ENCODE results near the gene USP17L19. TPM values are rescaled to one million over a fixed set of nuclear protein-coding genes. Genes with fewer than 3 reads are reported as not detected.

Gene USP17L19
- total and polyA plus RNA-seq, 10 of the 15 experiments (the other 5 are each of a cell fraction or from before 2014, with no cell fraction given), result not detected

Other genes with a start within 250 kb of the USP17L19 start
Only the 7 nearest of the 20 such genes appear.
- not detected in 2 replicates for gene USP17L13, start 28.5 kb upstream of the USP17L19 start, total RNA-seq (2014; rRNA removed)
- gene USP17L13, start 28.5 kb upstream of the USP17L19 start, total RNA-seq (2014; rRNA removed; fragmentation: Illumina TruSeq; extraction: Trizol), result not detected in 2 replicates
- gene USP17L13, start 28.5 kb upstream of the USP17L19 start, total RNA-seq (2021), result not detected in 2 replicates
- not detected in 2 replicates for gene USP17L13, start 28.5 kb upstream of the USP17L19 start, polyA plus RNA-seq (2011; rRNA removed)
- gene USP17L13, start 28.5 kb upstream of the USP17L19 start, polyA plus RNA-seq (2014; fragmentation: Illumina TruSeq; extraction: Trizol), result not detected in 2 replicates
- gene USP17L13, start 28.5 kb upstream of the USP17L19 start, polyA plus RNA-seq (2014; fragmentation: Nextera tagmentation; extraction: Ambion mirVana), result not detected
- gene USP17L13, start 28.5 kb upstream of the USP17L19 start, polyA plus RNA-seq (2014; rRNA removed), result not detected in 2 replicates
- gene USP17L13, start 28.5 kb upstream of the USP17L19 start, polyA plus RNA-seq (2016; fragmentation: Nextera tagmentation; extraction: Ambion mirVana), result not detected
- gene USP17L15, start 19.0 kb upstream of the USP17L19 start, total RNA-seq (2014; rRNA removed), result not detected in 2 replicates
- not detected in 2 replicates for gene USP17L15, start 19.0 kb upstream of the USP17L19 start, total RNA-seq (2014; rRNA removed; fragmentation: Illumina TruSeq; extraction: Trizol)
- gene USP17L15, start 19.0 kb upstream of the USP17L19 start, total RNA-seq (2021), result not detected in 2 replicates
- gene USP17L15, start 19.0 kb upstream of the USP17L19 start, polyA plus RNA-seq (2011; rRNA removed), result not detected in 2 replicates
- 0.07 TPM in 1 of 2 replicates, not detected in the other for gene USP17L15, start 19.0 kb upstream of the USP17L19 start, polyA plus RNA-seq (2014; fragmentation: Illumina TruSeq; extraction: Trizol)
- gene USP17L15, start 19.0 kb upstream of the USP17L19 start, polyA plus RNA-seq (2014; fragmentation: Nextera tagmentation; extraction: Ambion mirVana), result under 1 TPM in 1 of 2 experiments, not detected in 1; 0.04 TPM
- 0.12 TPM in 1 of 2 replicates, not detected in the other for gene USP17L15, start 19.0 kb upstream of the USP17L19 start, polyA plus RNA-seq (2014; rRNA removed)
- gene USP17L15, start 19.0 kb upstream of the USP17L19 start, polyA plus RNA-seq (2016; fragmentation: Nextera tagmentation; extraction: Ambion mirVana), result not detected
- gene USP17L17, start 9.5 kb upstream of the USP17L19 start, total RNA-seq (2014; rRNA removed), result not detected in 2 replicates
- gene USP17L17, start 9.5 kb upstream of the USP17L19 start, total RNA-seq (2014; rRNA removed; fragmentation: Illumina TruSeq; extraction: Trizol), result not detected in 2 replicates
- not detected in 2 replicates for gene USP17L17, start 9.5 kb upstream of the USP17L19 start, total RNA-seq (2021)
- gene USP17L17, start 9.5 kb upstream of the USP17L19 start, polyA plus RNA-seq (2011; rRNA removed), result not detected in 2 replicates
- not detected in 2 replicates for gene USP17L17, start 9.5 kb upstream of the USP17L19 start, polyA plus RNA-seq (2014; fragmentation: Illumina TruSeq; extraction: Trizol)
- gene USP17L17, start 9.5 kb upstream of the USP17L19 start, polyA plus RNA-seq (2014; fragmentation: Nextera tagmentation; extraction: Ambion mirVana), result not detected
- gene USP17L17, start 9.5 kb upstream of the USP17L19 start, polyA plus RNA-seq (2014; rRNA removed), result not detected in 2 replicates
- not detected for gene USP17L17, start 9.5 kb upstream of the USP17L19 start, polyA plus RNA-seq (2016; fragmentation: Nextera tagmentation; extraction: Ambion mirVana)
- gene USP17L18, start 4.7 kb upstream of the USP17L19 start, total RNA-seq (2014; rRNA removed), result not detected in 2 replicates
- gene USP17L18, start 4.7 kb upstream of the USP17L19 start, total RNA-seq (2014; rRNA removed; fragmentation: Illumina TruSeq; extraction: Trizol), result not detected in 2 replicates
- not detected in 2 replicates for gene USP17L18, start 4.7 kb upstream of the USP17L19 start, total RNA-seq (2021)
- not detected in 2 replicates for gene USP17L18, start 4.7 kb upstream of the USP17L19 start, polyA plus RNA-seq (2011; rRNA removed)
- not detected in 2 replicates for gene USP17L18, start 4.7 kb upstream of the USP17L19 start, polyA plus RNA-seq (2014; fragmentation: Illumina TruSeq; extraction: Trizol)
- not detected for gene USP17L18, start 4.7 kb upstream of the USP17L19 start, polyA plus RNA-seq (2014; fragmentation: Nextera tagmentation; extraction: Ambion mirVana)
- not detected in 2 replicates for gene USP17L18, start 4.7 kb upstream of the USP17L19 start, polyA plus RNA-seq (2014; rRNA removed)
- gene USP17L18, start 4.7 kb upstream of the USP17L19 start, polyA plus RNA-seq (2016; fragmentation: Nextera tagmentation; extraction: Ambion mirVana), result not detected
- not detected in 2 replicates for gene USP17L20, start 4.7 kb downstream of the USP17L19 start, total RNA-seq (2014; rRNA removed)
- gene USP17L20, start 4.7 kb downstream of the USP17L19 start, total RNA-seq (2014; rRNA removed; fragmentation: Illumina TruSeq; extraction: Trizol), result not detected in 2 replicates
- not detected in 2 replicates for gene USP17L20, start 4.7 kb downstream of the USP17L19 start, total RNA-seq (2021)
- not detected in 2 replicates for gene USP17L20, start 4.7 kb downstream of the USP17L19 start, polyA plus RNA-seq (2011; rRNA removed)
- gene USP17L20, start 4.7 kb downstream of the USP17L19 start, polyA plus RNA-seq (2014; fragmentation: Illumina TruSeq; extraction: Trizol), result not detected in 2 replicates
- not detected for gene USP17L20, start 4.7 kb downstream of the USP17L19 start, polyA plus RNA-seq (2014; fragmentation: Nextera tagmentation; extraction: Ambion mirVana)
- gene USP17L20, start 4.7 kb downstream of the USP17L19 start, polyA plus RNA-seq (2014; rRNA removed), result not detected in 2 replicates
- gene USP17L20, start 4.7 kb downstream of the USP17L19 start, polyA plus RNA-seq (2016; fragmentation: Nextera tagmentation; extraction: Ambion mirVana), result not detected
- gene USP17L21, start 9.5 kb downstream of the USP17L19 start, total RNA-seq (2014; rRNA removed), result not detected in 2 replicates
- gene USP17L21, start 9.5 kb downstream of the USP17L19 start, total RNA-seq (2014; rRNA removed; fragmentation: Illumina TruSeq; extraction: Trizol), result not detected in 2 replicates
- gene USP17L21, start 9.5 kb downstream of the USP17L19 start, total RNA-seq (2021), result not detected in 2 replicates
- not detected in 2 replicates for gene USP17L21, start 9.5 kb downstream of the USP17L19 start, polyA plus RNA-seq (2011; rRNA removed)
- gene USP17L21, start 9.5 kb downstream of the USP17L19 start, polyA plus RNA-seq (2014; fragmentation: Illumina TruSeq; extraction: Trizol), result not detected in 2 replicates
- gene USP17L21, start 9.5 kb downstream of the USP17L19 start, polyA plus RNA-seq (2014; fragmentation: Nextera tagmentation; extraction: Ambion mirVana), result not detected
- not detected in 2 replicates for gene USP17L21, start 9.5 kb downstream of the USP17L19 start, polyA plus RNA-seq (2014; rRNA removed)
- gene USP17L21, start 9.5 kb downstream of the USP17L19 start, polyA plus RNA-seq (2016; fragmentation: Nextera tagmentation; extraction: Ambion mirVana), result not detected
- not detected in 2 replicates for gene USP17L22, start 14.2 kb downstream of the USP17L19 start, total RNA-seq (2014; rRNA removed)
- gene USP17L22, start 14.2 kb downstream of the USP17L19 start, total RNA-seq (2014; rRNA removed; fragmentation: Illumina TruSeq; extraction: Trizol), result not detected in 2 replicates
- gene USP17L22, start 14.2 kb downstream of the USP17L19 start, total RNA-seq (2021), result not detected in 2 replicates
- gene USP17L22, start 14.2 kb downstream of the USP17L19 start, polyA plus RNA-seq (2011; rRNA removed), result not detected in 2 replicates
- not detected in 2 replicates for gene USP17L22, start 14.2 kb downstream of the USP17L19 start, polyA plus RNA-seq (2014; fragmentation: Illumina TruSeq; extraction: Trizol)
- gene USP17L22, start 14.2 kb downstream of the USP17L19 start, polyA plus RNA-seq (2014; fragmentation: Nextera tagmentation; extraction: Ambion mirVana), result not detected
- not detected in 2 replicates for gene USP17L22, start 14.2 kb downstream of the USP17L19 start, polyA plus RNA-seq (2014; rRNA removed)
- gene USP17L22, start 14.2 kb downstream of the USP17L19 start, polyA plus RNA-seq (2016; fragmentation: Nextera tagmentation; extraction: Ambion mirVana), result not detected